ENCODE data around the gene SPATA2L.

SPATA2L gene

GRCh38 chr16:89716493-89716892, 15.0 kb upstream of the SPATA2L start:
- no peak overlapping the region for H3K4me3 ChIP-seq (ENCODE audit: low read depth, low read length)
- in situ Hi-C loops (cut with HindIII; ENCODE audit: low sequenced_read_pairs), result no loop called here
- no peak for DNase-seq (ENCODE audit: low read depth)
- TF ChIP-seq CTCF (IDR thresholded peaks at IDR 0.05; ENCODE audit: low read depth, low read length, missing control alignments), result no peak

GRCh38 chr16:89712274-89712781, 10.8 kb upstream of the SPATA2L start:
- no peak for TF ChIP-seq CTCF (IDR thresholded peaks at IDR 0.05; ENCODE audit: low read depth, low read length, missing control alignments)
- in situ Hi-C loops (cut with HindIII; ENCODE audit: low sequenced_read_pairs), result no loop called here
- DNase-seq (ENCODE audit: low read depth), result no peak

GRCh38 chr16:89711601-89712273, 10.2 kb upstream of the SPATA2L start:
- no peak for DNase-seq (ENCODE audit: low read depth)
- peak overlapping the region; percentile 46 for H3K4me3 ChIP-seq (ENCODE audit: low read depth, low read length)
- TF ChIP-seq CTCF (IDR thresholded peaks at IDR 0.05; ENCODE audit: low read depth, low read length, missing control alignments), result no peak
- in situ Hi-C loops (cut with HindIII; ENCODE audit: low sequenced_read_pairs), result no loop called here

More at GRCh38 chr16:89712274-89712781, 10.8 kb upstream of the SPATA2L start:
- peak overlapping the region; percentile 46 for H3K4me3 ChIP-seq (ENCODE audit: low read depth, low read length)

GRCh38 chr16:89710709-89711564, 9.4 kb upstream of the SPATA2L start:
- TF ChIP-seq CTCF (IDR thresholded peaks at IDR 0.05; ENCODE audit: low read depth, low read length, missing control alignments), result no peak
- no peak overlapping the region for H3K4me3 ChIP-seq (ENCODE audit: low read depth, low read length)
- in situ Hi-C loops (cut with HindIII; ENCODE audit: low sequenced_read_pairs), result no loop called here
- DNase-seq (ENCODE audit: low read depth), result no peak

- in situ Hi-C loops (cut with HindIII; ENCODE audit: low sequenced_read_pairs), result no loop called here
- no peak for DNase-seq (ENCODE audit: low read depth)
- no peak overlapping the region for H3K4me3 ChIP-seq (ENCODE audit: low read depth, low read length)
- no peak for TF ChIP-seq CTCF (IDR thresholded peaks at IDR 0.05; ENCODE audit: low read depth, low read length, missing control alignments)
These were observed 8.4 kb upstream of the SPATA2L start for GRCh38 chr16:89709716-89710432.

- in situ Hi-C loops (cut with HindIII; ENCODE audit: low sequenced_read_pairs), result no loop called here
- no peak for TF ChIP-seq CTCF (IDR thresholded peaks at IDR 0.05; ENCODE audit: low read depth, low read length, missing control alignments)
- no peak overlapping the region for H3K4me3 ChIP-seq (ENCODE audit: low read depth, low read length)
- DNase-seq (ENCODE audit: low read depth), result no peak
These were observed 7.7 kb upstream of the SPATA2L start for GRCh38 chr16:89709166-89709565.
